Left colon (tissue), 2 donors: ENCODE data around the gene RBSN. TPM values are rescaled to one million over a fixed set of nuclear protein-coding genes. Genes with fewer than 3 reads are reported as not detected.
"Not testable (repeated sequence)": the region's sequence is repeated elsewhere in the genome, so short reads cannot be mapped to it uniquely, and the experiment has no call there.

ENCODE experiments used
- ATAC-seq: fragments of 200-7000 bp; cut with Tn5 transposase; one replicate; pipeline ENCODE4 v1.9.1; 2020; ENCODE audit warnings: mild to moderate bottlenecking, moderate library complexity
- DNase-seq, 2 donors: peaks; one replicate each; pipeline ENCODE4 v3.0.0-alpha.2; 2020
- intact Hi-C, 2 donors: fragments of 100-400 bp; cut with DNase I in 1 of 2; cut with micrococcal nuclease in 1 of 2; formaldehyde crosslinking; loops; one replicate each; pipeline versions ENCODE4 v1.11.2 to v1.14.0; 2022; cut with DNase I, micrococcal nuclease
- long read RNA-seq: library from polyadenylated mRNA; unstranded; transcript quantifications from one replicate; pipeline ENCODE4 v2.0.0, GENCODE V29; 2021
- total RNA-seq, 2 donors: library from RNA; stranded (reverse); fragmentation: NEBNext Ultra II Directional; extraction: Animal tissue kit (Norgen Biotek cat#: 25700); gene quantifications; one replicate each; pipeline ENCODE4 v1.2.1, GENCODE V29; 2021
- donor health status: DM: no; HTN: no; CAD: no.
- donor health status: DM: yes; HTN: yes; CAD: no.

The RBSN gene
- total RNA-seq: 10 to 100 TPM; 13.8 to 15.7 TPM
- long read RNA-seq, partial matches to known transcripts: 5 of 12 reads
- long read RNA-seq, other reads (novel, unspliced or antisense): 4 of 12 reads

- ATAC-seq (peak; percentile 88), DNase-seq (peak; percentile 95 to 96)
- intact Hi-C loops: no loop called here
These were observed at the start of gene RBSN for GRCh38 chr3:15098503-15099363. Gene RBSN (minus strand): TSS chr3:15099148. CDS start chr3:15096120, 3,028 bp downstream.

GRCh38 chr3:15148614-15149013, 49.7 kb upstream of the RBSN start:
- intact Hi-C loops: no loop called here
- ATAC-seq (peak; percentile 66), DNase-seq (peak in 1 of 2 donors; percentile 3)

GRCh38 chr3:15136885-15137284, 37.9 kb upstream of the RBSN start:
- DNase-seq: not testable (repeated sequence)

GRCh38 chr3:15134968-15135367, 36.0 kb upstream of the RBSN start:
- ATAC-seq, DNase-seq, intact Hi-C loops: not testable (repeated sequence)

More at GRCh38 chr3:15136885-15137284, 37.9 kb upstream of the RBSN start:
- ATAC-seq, intact Hi-C loops: not testable (repeated sequence)

GRCh38 chr3:15128403-15128802, 29.5 kb upstream of the RBSN start:
- DNase-seq, ATAC-seq, intact Hi-C loops: not testable (repeated sequence)

GRCh38 chr3:15126975-15127374, 28.0 kb upstream of the RBSN start:
- intact Hi-C loops, ATAC-seq, DNase-seq: not testable (repeated sequence)

- no peak for DNase-seq
- ATAC-seq: no peak
- intact Hi-C loops: no loop called here
These were observed 23.4 kb upstream of the RBSN start for GRCh38 chr3:15122398-15122797.

GRCh38 chr3:15121936-15122335, 23.0 kb upstream of the RBSN start:
- ATAC-seq: no peak
- DNase-seq: no peak
- intact Hi-C loops: no loop called here

GRCh38 chr3:15120986-15121385, 22.0 kb upstream of the RBSN start:
- intact Hi-C loops: no loop called here
- ATAC-seq (no peak), DNase-seq (no peak)

GRCh38 chr3:15117011-15117410, 18.1 kb upstream of the RBSN start:
- intact Hi-C loops: no loop called here
- DNase-seq (no peak), ATAC-seq (no peak)

- DNase-seq: no peak
These were observed 17.2 kb upstream of the RBSN start for GRCh38 chr3:15116032-15116669.

GRCh38 chr3:15114466-15115358, 15.8 kb upstream of the RBSN start:
- intact Hi-C loops: no loop called here
- DNase-seq (no peak), ATAC-seq (no peak)

More at GRCh38 chr3:15116032-15116669, 17.2 kb upstream of the RBSN start:
- ATAC-seq: no peak
- intact Hi-C loops: no loop called here

GRCh38 chr3:15113884-15114283, 14.9 kb upstream of the RBSN start:
- intact Hi-C loops: no loop called here
- no peak for DNase-seq
- ATAC-seq: no peak

- DNase-seq: no peak
- no peak for ATAC-seq
- intact Hi-C loops: no loop called here
These were observed 14.5 kb upstream of the RBSN start for GRCh38 chr3:15113471-15113870.

GRCh38 chr3:15112011-15112410, 13.1 kb upstream of the RBSN start:
- intact Hi-C loops: no loop called here
- no peak for ATAC-seq

GRCh38 chr3:15110206-15110605, 11.3 kb upstream of the RBSN start:
- intact Hi-C loops: no loop called here

More at GRCh38 chr3:15112011-15112410, 13.1 kb upstream of the RBSN start:
- no peak for DNase-seq

GRCh38 chr3:15108869-15109268, 9.9 kb upstream of the RBSN start:
- ATAC-seq: no peak
- intact Hi-C loops: no loop called here
- DNase-seq: no peak

More at GRCh38 chr3:15110206-15110605, 11.3 kb upstream of the RBSN start:
- DNase-seq: no peak
- ATAC-seq: no peak

- ATAC-seq: peak; percentile 89
- intact Hi-C loops: no loop called here
- peak; percentile 56 to 64 for DNase-seq
These were observed 9.2 kb upstream of the RBSN start for GRCh38 chr3:15108082-15108545.
